SU-DHL-6 (cell line): ENCODE measurements around the gene TNS1.

ENCODE experiments used
- H2AFZ ChIP-seq: fragments of 200-600 bp; sonication (generic); 2 replicates; pipeline ENCODE4 v1.6.1; 2014; ENCODE audit warnings: low read depth, mild to moderate bottlenecking, moderate library complexity, mixed read lengths, antibody characterized with exemption, low read length; ENCODE audit not compliant: severe bottlenecking
- H3F3A ChIP-seq: fragments of 200-600 bp; shearing (Covaris generic); 2 replicates; pipeline ENCODE4 v1.6.0; 2016; ENCODE audit warnings: antibody characterized with exemption, mild to moderate bottlenecking; ENCODE audit not compliant: insufficient read depth
- H3K27ac ChIP-seq: fragments of 200-600 bp; sonication (generic); 2 replicates; pipeline ENCODE4 v1.5.1; 2016; ENCODE audit warnings: low read depth, mild to moderate bottlenecking, low read length, moderate library complexity, mixed read lengths
- H3K27me3 ChIP-seq: fragments of 200-600 bp; sonication (generic), shearing (Covaris generic); 2 replicates; pipeline ENCODE4 v1.6.0; 2014; ENCODE audit warnings: mild to moderate bottlenecking, low read length
- H3K36me3 ChIP-seq: fragments of 200-600 bp; sonication (generic); 2 replicates; pipeline ENCODE4 v1.6.1; 2014; ENCODE audit warnings: mild to moderate bottlenecking, low read length, mixed read lengths
- H3K4me2 ChIP-seq: fragments of 300-600, 200-600 bp; shearing (Covaris generic), sonication (generic); 2 replicates; pipeline ENCODE4 v1.6.0; 2014; ENCODE audit warnings: low read length, low read depth, mild to moderate bottlenecking; ENCODE audit not compliant: poor library complexity, severe bottlenecking
- H3K4me3 ChIP-seq: fragments of 200-600 bp; sonication (generic); 2 replicates; pipeline ENCODE4 v1.5.1; 2014; ENCODE audit warnings: antibody characterized with exemption, low read length, mild to moderate bottlenecking, mixed read lengths; ENCODE audit not compliant: insufficient read depth, poor library complexity, severe bottlenecking
- H3K79me2 ChIP-seq: fragments of 200-600 bp; sonication (generic); 2 replicates; pipeline ENCODE4 v1.6.1; 2014; ENCODE audit warnings: mild to moderate bottlenecking, low read length, moderate library complexity; ENCODE audit not compliant: insufficient read depth
- H3K9ac ChIP-seq: fragments of 200-600 bp; sonication (generic); 2 replicates; pipeline ENCODE4 v1.7.0; 2014; ENCODE audit warnings: mild to moderate bottlenecking, low read length
- H3K9me2 ChIP-seq: fragments of 200-600 bp; sonication (generic); replicated peaks from 2 replicates; pipeline ENCODE4 v1.6.1; 2014; ENCODE audit warnings: low read length; ENCODE audit not compliant: insufficient read depth
- H3K9me3 ChIP-seq: fragments of 200-600 bp; sonication (generic); 2 replicates; pipeline ENCODE4 v1.6.1; 2014; ENCODE audit warnings: low read length, mixed read lengths; ENCODE audit not compliant: insufficient read depth
- H4K20me1 ChIP-seq: fragments of 200-600 bp; sonication (generic); 2 replicates; pipeline ENCODE4 v1.6.1; 2014; ENCODE audit warnings: low read depth, mild to moderate bottlenecking, antibody characterized with exemption, low read length, moderate library complexity, mixed read lengths
- CTCF ChIP-seq: fragments of 200-600 bp; sonication (generic); IDR thresholded peaks from one replicate; pipeline ENCODE4 v1.5.1; 2017; ENCODE audit warnings: antibody characterized with exemption, mild to moderate bottlenecking, low read length, moderate library complexity; ENCODE audit not compliant: insufficient read depth, poor library complexity, severe bottlenecking
- EZH2phosphoT487 ChIP-seq: fragments of 200-600 bp; sonication (generic), shearing (Covaris generic); conservative IDR thresholded peaks from 2 replicates; pipeline ENCODE4 v1.6.1; 2018; ENCODE audit warnings: mild to moderate bottlenecking, antibody characterized with exemption, low read length, moderate library complexity, mixed read lengths

Gene TNS1

GRCh38 chr2:217969588-217969987 is 33.2 kb downstream of the TNS1 start:
- no peak overlapping the region for H3K4me2 ChIP-seq
- no peaks in the 10 kb centered on the region for H3K27me3 ChIP-seq
- no peak overlapping the region for H2AFZ ChIP-seq
- H3K36me3 ChIP-seq = no peaks in the 10 kb centered on the region
- H4K20me1 ChIP-seq = no peaks in the 10 kb centered on the region
- no peaks in the 10 kb centered on the region for H3K79me2 ChIP-seq
- TF ChIP-seq CTCF (no peak), EZH2phosphoT487 (no peak)
- H3K9me2 ChIP-seq = no peaks in the 10 kb centered on the region
- no peaks in the 10 kb centered on the region for H3F3A ChIP-seq
- H3K9ac ChIP-seq = no peak overlapping the region
- no peak overlapping the region for H3K27ac ChIP-seq
- H3K4me3 ChIP-seq = no peak overlapping the region
- H3K9me3 ChIP-seq = no peaks in the 10 kb centered on the region

- no peaks in the 10 kb centered on the region for H4K20me1 ChIP-seq
- H3K27me3 ChIP-seq = no peaks in the 10 kb centered on the region
- no peak for TF ChIP-seq CTCF
- no peak for TF ChIP-seq EZH2phosphoT487
- H3K36me3 ChIP-seq = no peaks in the 10 kb centered on the region
- no peaks in the 10 kb centered on the region for H3F3A ChIP-seq
- H3K79me2 ChIP-seq = no peaks in the 10 kb centered on the region
- H3K27ac ChIP-seq = no peak overlapping the region
- H2AFZ ChIP-seq = no peak overlapping the region
- no peaks in the 10 kb centered on the region for H3K9me3 ChIP-seq
- no peak overlapping the region for H3K4me2 ChIP-seq
- no peaks in the 10 kb centered on the region for H3K9me2 ChIP-seq
- H3K9ac ChIP-seq = no peak overlapping the region
- H3K4me3 ChIP-seq = no peak overlapping the region
Observed at GRCh38 chr2:217968023-217968422, 34.8 kb downstream of the TNS1 start.

GRCh38 chr2:217966423-217967070 is 36.2 kb downstream of the TNS1 start:
- no peaks in the 10 kb centered on the region for H3F3A ChIP-seq
- no peaks in the 10 kb centered on the region for H3K9me3 ChIP-seq
- no peaks in the 10 kb centered on the region for H3K36me3 ChIP-seq
- H2AFZ ChIP-seq = no peak overlapping the region
- no peak overlapping the region for H3K4me2 ChIP-seq
- TF ChIP-seq EZH2phosphoT487 (no peak), CTCF (no peak)
- no peak overlapping the region for H3K9ac ChIP-seq
- no peak overlapping the region for H3K4me3 ChIP-seq
- H3K9me2 ChIP-seq = no peaks in the 10 kb centered on the region
- no peaks in the 10 kb centered on the region for H4K20me1 ChIP-seq
- no peaks in the 10 kb centered on the region for H3K79me2 ChIP-seq
- no peaks in the 10 kb centered on the region for H3K27me3 ChIP-seq
- H3K27ac ChIP-seq = no peak overlapping the region
